GM12872 (cell line): ENCODE results near the gene TES.

Experiments used
- CTCF ChIP-seq: IDR thresholded peaks from 3 replicates; pipeline ENCODE4 v1.5.1; 2011; ENCODE audit warnings: low read depth, mild to moderate bottlenecking, low read length, moderate library complexity; ENCODE audit not compliant: insufficient read depth

The TES gene

GRCh38 chr7:116236020-116236630 lies 25.8 kb downstream of the TES start:
- TF ChIP-seq CTCF: peak; percentile 43; the same call in 1 of the 3 replicates

GRCh38 chr7:116239020-116239419 lies 28.7 kb downstream of the TES start:
- no peak for TF ChIP-seq CTCF

GRCh38 chr7:116239434-116239833 lies 29.1 kb downstream of the TES start:
- no peak for TF ChIP-seq CTCF

- TF ChIP-seq CTCF: no peak
These were observed 29.8 kb downstream of the TES start for GRCh38 chr7:116240024-116240668.

- TF ChIP-seq CTCF: no peak
These were observed 31.0 kb downstream of the TES start for GRCh38 chr7:116241291-116241690.

GRCh38 chr7:116242178-116242577 lies 31.8 kb downstream of the TES start:
- no peak for TF ChIP-seq CTCF

GRCh38 chr7:116242759-116243158 lies 32.4 kb downstream of the TES start:
- no peak for TF ChIP-seq CTCF
